Measurements from ENCODE around the gene FARP1.

FARP1 gene

DNA sequence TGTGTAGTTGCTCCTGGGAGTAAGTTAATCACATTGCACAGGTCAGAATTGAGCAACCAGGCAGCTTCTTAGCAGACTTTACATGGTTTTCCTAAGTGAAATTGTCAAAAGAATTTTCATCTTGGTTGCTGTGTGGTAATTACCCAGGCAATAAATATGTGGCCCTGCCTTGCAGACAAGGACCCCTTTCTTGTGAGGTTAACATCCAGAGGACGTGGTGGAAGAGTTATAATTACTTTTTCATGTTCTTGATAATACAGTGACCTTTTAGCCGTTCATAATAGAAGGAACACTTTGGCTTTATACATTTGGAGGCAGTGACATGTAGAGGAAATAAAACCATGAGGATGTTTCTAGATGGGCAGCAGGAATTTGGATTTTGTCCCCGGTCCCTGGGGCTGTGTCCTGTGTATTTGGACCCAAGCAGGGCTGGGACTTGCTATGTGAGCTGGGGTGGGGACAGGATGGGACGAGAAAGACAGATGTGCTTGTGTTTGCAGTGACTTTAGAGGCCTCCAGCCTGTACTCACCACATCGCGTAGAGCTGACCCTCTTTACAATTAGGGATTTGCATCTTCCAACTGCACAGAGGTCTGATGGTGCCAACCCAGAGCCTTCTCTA is 277.8 kb downstream of the FARP1 start:
- DNase-seq (ENCODE audit: low read depth in 2 of 2) = no peak

DNA sequence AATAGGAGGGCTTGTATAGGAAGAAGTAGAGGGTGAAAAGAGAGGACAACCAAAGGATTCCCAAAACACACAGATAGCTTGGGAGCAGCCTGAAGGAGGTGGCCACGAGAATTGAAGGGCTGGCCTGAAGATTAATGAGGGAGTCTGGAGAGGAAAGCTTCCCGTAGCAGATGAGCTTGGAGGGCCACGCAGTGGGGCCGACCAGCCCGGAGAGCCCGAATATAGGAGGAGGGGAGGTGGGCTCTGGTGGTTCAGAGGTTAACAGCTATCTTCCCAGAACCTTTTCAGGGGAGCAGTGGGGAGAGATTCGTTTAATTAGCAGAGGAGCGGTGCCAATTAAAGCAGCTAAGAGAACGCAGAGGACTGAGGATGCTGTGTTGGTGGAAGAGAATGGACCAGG is 279.2 kb downstream of the FARP1 start:
- no peak for DNase-seq (ENCODE audit: low read depth in 2 of 2)

DNA sequence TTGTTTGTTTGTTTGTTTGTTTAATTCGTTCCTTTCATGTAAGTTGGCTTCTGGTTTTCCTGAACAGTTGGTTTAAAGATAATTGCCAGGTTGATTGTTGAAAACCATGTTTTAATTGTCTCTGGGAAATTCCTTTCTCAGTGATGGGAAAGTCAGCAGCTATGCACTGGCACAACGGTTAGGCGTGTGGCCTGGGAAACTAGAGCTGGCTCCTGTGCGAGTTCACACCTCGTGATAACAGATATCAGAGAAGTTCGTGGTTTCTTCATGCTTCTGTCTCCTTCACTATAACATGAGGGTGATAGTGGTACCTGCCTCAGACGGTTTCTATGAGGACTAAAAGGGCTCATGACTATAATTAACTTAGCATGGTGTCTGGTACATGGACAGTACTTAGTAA is 280.5 kb downstream of the FARP1 start:
- DNase-seq (ENCODE audit: low read depth in 2 of 2) = no peak

DNA sequence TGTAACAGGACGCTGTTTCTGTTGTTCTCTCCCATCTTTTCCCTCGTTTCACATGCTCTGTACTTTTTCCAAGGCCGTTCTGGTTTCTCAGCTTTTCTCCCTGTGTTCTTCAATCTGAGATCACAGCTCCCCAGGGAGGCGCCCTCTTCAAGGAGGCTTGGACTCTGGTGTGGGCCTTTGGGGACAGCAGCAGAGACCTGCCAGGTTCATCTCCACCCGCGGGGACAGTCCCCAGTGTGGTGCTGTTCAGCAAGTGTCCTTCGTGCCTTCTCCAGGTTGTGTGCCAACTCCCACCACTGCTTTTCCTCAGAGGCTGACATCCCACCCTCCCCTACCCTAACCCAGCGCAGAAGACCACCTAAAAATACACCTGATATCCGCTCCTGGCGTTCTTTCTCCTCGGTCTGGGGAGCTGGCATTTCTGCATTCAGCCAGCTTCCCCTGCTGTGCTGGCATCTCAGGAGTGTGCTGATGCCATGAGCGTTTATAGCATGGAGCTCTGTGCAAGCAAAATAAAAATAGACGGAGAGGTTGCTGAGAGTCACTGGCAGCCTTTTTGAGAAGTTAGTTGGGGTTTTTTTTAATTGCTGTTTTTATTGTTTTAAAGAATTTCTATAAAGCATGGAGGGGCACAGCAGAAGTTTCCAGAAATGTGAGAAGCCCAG is 284.6 kb downstream of the FARP1 start:
- DNase-seq (ENCODE audit: low read depth in 2 of 2) = no peak

DNA sequence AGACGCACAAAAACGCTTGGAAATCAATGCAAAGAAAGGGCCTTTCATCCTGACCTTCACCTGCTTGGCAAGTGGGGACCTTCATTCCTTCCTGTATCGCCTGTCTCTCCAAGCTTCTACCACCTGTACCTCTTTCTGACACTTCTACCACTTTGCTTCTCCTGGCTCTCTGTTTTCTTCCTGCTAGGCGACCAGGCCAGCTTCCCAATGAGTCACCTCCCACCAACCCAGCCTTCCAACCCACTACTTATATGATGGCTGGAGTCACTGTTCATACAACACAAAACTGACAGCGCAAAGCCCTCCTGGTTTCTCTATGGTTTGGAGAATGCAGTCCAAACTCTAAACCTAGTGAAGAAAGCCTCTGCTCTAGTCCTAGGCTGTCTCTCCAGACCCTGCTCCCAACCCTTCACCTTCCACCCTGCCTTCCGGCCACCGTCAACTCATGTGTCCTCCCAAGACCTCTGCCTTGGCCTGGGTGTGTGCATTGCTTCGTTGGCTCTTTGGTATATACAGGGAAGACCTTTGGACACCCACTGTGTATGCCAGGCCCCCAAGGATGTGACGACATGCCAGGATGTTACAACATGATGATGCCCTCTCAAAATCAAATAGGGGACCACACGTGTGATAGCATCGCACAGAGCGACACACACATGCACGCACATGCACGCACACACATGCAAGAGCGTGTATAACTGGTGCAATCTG is 285.5 kb downstream of the FARP1 start:
- no peak for DNase-seq (ENCODE audit: low read depth in 2 of 2)

DNA sequence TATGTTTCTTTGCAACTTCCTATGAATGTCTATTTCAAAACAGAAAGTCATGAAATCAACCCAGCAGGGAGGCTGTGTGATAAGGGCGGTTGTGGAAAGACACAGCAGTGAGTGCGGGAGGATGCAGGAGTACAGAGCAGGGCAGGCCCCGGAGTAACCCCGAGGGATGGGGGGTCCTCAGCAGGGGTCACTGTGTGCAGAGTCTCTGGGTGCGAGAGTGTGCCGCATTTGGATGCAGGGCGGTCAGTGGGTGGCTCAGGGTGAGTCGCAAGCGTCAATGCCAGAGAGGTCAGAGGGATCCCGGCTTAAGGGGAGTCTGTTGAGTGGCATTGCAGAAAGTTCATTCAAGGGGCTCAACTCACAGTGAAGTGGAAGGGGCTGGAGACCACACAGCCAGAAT is 286.2 kb downstream of the FARP1 start:
- no peak for DNase-seq (ENCODE audit: low read depth in 2 of 2)

DNA sequence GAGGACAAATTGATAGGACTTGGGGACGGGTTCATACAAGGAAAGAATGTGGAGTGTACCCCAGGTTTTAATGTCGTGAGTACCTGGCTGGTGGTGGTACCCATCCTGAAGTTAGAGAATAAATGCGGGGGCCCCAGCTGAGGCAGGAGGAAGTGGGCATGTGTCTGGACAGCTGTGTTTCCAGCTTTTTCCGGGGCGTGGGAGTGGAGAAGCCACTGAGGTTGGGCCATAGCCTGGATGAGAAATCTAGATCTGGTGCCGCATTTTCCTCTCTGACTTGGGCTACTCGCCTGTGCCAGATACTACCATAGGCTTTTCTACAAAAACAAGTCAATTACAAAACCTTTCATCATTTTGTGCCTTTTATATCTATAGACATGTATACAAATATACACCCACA is 286.6 kb downstream of the FARP1 start:
- no peak for DNase-seq (ENCODE audit: low read depth in 2 of 2)

DNA sequence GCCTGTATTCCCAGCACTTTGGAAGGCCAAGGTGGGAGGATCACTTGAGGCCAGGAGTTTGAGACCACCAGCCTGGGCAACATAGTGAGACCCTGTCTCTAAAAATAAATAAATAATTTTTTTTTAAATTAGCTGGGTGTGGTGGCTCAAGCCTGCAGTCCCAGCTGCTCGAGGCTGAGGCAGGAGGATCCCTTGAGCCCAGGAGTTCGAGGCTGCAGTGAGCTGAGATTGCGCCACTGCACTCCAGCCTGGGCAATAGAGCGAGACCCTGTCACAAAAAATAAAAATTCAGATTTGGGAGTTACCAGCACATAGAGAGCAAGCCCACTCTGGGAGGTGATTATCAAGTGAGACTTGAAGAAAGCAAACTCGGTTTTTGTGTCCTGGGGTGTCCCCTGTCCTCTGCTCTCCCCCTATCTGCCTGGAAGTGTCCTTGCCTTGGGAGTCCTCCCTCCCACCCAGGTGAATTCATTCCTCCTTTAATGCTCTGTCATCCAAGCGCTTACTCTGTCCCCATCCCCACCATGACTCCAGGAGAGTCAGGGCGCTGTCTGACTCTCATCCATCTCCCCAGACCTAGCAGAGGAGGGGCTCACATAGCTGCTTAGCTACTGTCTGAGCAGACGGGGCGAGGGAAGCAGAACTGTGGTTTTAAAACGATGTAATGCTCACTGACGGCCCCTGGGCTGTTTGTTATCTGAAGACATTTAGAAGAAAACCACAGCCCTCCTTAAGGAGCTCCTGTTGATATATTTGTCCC is 287.3 kb downstream of the FARP1 start:
- no peak for DNase-seq (ENCODE audit: low read depth in 2 of 2)

DNA sequence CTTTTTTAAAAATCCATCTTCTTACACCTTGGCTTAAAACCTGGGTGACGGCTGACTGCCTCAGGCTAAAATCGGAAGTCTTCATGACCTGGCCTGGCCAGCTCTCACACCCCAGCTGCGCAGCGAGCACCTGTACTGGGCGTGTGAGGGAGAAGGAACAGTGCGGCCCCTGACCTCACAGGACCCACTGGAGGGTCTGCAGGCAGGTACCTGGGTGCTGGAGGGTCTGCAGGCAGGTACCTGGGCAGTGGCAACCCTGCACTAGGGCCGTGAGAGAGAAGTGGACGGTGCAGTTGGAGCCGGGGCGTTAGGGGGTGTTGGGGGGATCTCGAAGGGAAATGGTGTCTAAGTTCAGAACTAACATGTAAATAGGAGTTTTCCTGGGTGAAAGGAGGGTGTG is 289.7 kb downstream of the FARP1 start:
- no peak for DNase-seq (ENCODE audit: low read depth in 2 of 2)

DNA sequence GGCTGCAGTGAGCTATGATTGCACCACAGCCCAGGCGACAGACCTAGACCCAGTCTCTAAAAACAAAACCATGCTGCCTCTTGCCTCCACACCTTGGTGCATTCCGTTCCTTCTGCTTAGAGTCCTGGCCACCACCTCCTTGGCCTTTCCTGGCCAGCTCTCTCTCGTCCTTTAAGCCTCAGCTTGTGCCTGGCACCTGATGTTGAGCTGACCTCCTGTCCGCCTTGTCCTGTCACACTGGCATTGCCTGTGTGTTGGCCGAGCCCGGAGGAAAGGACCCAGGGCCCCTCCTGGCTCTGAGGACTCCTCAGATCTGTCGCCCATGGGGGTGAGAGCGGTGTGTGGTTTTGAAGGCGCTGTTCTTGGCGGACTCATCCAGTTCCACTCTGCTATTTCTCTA is 290.8 kb downstream of the FARP1 start:
- no peak for DNase-seq (ENCODE audit: low read depth in 2 of 2)

DNA sequence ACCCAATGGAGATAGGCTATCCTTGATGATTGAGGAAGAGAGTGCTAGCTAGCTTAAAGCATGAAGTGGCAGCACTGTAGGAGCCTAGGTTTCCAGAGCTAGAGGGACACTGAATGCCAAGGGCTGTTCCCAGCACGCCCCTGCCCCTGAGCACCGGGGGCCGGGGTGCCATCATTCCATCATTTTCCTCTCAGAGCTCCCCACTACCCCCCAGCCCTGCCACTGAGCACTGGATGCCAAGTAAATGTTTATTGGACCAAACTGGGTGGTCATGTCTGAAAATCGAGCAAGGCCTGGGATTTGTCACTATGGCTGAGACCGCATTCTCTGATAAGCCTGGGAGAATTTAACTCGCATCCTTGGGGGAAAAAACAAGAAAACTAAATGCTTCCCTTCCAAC is 291.2 kb downstream of the FARP1 start:
- DNase-seq (ENCODE audit: low read depth in 2 of 2) = no peak

DNA sequence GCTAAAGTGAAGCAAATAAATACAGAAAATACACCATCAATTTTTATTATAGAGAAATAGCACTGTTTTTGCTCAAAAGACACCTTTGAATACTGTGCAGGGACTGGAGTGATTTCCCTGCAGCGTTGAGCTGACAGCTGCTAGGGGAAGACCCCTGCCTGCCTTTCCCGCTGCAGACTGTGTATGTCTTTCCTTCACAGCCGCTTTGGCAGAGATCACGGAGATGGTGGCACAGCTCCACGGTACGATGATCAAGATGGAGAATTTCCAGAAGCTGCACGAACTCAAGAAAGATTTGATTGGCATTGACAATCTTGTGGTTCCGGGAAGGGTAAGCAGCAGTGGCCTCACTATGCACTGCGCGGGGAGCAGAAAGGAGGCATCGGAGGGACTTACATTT is 292.5 kb downstream of the FARP1 start:
- no peak for DNase-seq (ENCODE audit: low read depth in 2 of 2)

DNA sequence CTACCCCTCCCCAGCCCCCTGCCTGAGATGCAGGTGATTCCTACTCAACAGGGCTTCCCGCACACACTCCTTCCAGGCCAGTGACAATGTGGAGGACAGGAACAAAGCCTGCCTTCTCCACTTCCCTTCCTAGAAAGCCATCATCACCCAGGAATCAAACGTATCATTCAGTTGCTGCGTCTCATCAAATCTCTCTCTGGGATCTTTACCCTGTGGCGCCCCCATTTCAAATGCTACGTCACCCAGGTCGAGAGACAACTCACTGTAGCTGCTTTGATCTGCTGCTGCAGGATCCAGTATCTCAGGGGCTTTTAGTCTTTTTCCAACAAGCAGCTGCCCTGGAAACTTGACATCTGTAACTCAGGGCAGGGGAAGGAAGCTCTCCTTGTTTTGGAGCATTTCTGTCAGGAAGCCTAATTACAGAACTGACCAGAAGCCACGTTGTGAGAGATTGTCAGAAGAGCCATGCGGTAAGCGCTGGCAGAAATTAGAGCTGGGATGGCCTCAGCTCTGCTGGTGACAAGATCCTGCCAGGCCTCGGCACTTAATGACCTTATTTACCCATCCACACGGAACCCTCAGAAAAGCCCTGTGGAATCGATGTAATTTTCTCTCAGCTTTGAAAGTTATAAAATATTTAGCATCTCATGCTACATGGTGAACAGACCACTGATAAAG is 293.5 kb downstream of the FARP1 start:
- no peak for DNase-seq (ENCODE audit: low read depth in 2 of 2)

DNA sequence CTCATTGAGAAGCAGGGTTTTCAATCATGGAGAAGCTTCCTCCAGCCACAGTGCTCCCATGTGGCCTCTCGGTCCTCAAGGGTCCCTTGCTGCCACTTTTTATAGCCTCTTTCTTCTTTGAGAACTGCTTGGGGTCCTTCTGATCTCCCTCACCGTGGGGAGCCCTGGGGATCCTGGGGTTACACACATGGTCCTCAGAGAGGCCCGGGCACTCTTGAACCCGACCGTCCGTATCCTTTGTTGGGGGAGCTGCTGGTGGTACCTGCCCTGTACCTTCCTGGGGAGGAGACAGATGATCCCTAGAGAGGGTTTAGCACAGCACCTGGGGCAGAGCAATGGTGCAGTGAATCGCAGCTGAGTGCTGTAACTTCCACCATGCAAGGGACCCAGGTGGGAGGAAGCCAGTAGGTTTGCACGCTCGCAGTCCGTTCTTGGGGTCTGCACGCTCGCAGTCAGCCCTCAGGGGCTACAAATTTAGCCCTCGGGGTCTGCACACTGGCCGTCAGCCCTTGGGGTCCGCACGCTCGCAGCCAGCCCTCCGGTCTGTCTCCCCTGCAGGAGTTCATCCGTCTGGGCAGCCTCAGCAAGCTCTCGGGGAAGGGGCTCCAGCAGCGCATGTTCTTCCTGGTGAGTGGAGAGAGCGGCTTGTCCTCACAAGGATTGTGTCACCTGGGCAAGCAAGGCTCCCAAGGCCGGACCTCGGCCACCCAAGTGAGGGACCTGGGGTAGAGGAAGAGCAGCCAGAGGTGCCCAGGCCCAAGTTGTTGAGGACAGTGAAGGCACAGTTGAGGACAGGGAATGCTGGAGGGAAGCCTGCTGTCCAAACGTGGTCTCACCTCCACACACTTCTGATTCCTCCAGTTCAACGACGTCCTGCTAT is 295.6 kb downstream of the FARP1 start:
- no peak for DNase-seq (ENCODE audit: low read depth in 2 of 2)

DNA sequence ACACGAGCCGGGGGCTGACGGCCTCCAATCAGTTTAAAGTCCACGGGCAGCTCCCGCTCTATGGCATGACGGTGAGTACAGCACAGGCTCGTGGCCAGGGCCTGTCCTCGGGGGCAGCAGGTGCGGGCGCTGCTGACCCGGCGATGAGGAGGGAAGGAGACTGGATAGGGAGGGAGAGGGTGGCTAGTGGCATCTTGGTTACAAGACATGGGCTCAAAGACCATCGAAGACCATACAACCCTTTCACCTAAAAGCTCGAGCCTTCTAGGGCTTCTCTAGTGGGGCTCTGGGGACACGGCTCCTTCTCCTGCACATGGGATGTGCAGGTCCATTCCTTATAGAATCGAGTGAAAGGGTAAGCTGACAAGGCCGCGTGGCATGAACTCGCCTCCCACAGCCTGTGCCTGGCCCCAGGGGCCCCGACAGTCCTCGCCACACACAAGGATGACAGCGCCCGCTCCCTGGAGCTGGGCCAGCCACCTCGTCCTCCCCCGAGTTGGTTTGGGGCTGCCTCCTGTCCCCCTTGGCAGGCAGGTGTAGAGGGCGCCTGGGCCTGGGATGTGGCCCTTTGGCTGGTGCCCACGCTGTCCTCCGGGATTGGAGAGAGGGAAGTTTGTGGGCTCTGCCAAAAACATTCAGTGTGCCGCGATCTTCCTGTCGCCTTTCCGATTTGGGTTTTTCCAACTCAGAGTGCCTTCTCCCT is 296.4 kb downstream of the FARP1 start:
- no peak for DNase-seq (ENCODE audit: low read depth in 2 of 2)

DNA sequence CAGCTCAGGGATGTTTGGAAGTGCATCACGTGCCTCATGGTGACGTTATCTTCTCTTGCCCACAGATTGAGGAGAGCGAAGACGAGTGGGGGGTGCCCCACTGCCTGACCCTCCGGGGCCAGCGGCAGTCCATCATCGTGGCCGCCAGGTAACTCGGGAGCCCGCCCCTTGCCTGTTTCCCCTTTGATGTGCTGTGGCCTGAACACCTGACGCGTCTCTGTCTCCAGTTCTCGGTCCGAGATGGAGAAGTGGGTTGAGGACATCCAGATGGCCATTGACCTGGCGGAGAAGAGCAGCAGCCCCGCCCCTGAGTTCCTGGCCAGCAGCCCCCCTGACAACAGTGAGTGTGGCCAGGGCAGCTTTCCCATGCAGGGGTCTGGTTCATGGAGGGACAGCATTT is 297.0 kb downstream of the FARP1 start:
- no peak for DNase-seq (ENCODE audit: low read depth in 2 of 2)

DNA sequence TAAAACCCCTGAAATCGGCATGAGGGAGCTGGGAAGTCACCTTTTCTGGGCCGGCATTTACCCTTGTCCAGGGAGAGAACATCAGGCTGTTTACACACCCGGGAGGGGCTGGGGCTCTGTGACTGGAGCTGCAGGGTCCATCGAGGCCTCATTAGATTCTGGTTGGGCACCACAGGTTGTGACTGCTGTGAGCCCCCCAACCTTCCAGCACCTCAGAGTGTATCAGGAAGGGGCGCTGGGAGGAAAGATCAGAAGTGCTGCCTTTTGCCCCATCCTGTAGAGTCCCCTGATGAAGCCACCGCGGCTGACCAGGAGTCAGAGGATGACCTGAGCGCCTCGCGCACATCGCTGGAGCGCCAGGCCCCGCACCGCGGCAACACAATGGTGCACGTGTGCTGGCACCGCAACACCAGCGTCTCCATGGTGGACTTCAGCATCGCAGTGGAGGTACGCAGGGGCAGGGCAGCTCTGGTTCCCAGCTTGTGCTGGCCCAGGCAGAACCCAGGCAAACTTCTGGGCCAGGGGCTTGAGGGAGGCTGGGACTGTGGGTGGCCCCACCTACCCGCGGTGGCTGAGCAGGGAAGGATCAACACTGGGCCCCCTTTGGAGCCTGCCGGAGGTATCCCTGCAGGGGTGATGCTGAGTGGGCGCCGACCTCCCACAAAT is 297.6 kb downstream of the FARP1 start:
- no peak for DNase-seq (ENCODE audit: low read depth in 2 of 2)

DNA sequence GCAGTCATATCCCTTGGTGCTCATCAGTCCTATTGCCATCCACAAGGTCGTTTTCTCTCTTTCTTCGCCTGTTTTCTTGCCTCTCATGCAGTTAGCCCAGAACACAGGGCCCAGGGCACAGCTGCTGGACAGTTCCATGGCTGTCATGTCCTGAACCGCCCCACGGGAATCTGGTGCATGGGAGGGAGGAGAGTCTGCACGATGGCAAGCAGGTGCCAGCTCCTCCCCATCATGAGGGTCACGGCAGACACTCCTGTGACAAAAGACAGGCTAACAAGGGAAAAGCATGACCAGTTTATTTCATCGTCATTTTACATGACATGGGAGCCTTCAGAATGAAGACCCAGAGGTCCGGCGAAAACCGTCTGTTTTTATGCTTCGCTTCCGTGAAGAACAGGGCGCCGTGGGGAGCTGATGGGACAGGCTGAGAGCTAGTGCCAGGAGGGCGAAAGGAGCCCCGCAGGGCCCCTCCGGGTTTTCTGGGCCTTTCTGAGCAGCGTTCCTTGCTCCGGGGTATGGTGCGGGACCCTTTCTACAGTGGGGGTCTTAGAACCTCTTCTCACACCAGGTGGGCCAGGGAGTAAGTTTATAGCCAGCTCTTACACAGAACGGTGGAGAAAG is 298.3 kb downstream of the FARP1 start:
- DNase-seq (ENCODE audit: low read depth in 2 of 2) = no peak

All from stimulated activated CD4-positive, alpha-beta T cell treated with anti-CD3 and anti-CD28 coated beads, Interleukin-4, amount 100 ng/mL, for 48 hours (primary cell).